Heart left ventricle (tissue), 16 donors: ENCODE data around the gene URB2. TPM values are rescaled to one million over a fixed set of nuclear protein-coding genes. Genes with fewer than 3 reads are reported as not detected.

Experiments used
- ATAC-seq, 4 donors: fragments of 200-7000 bp; cut with Tn5 transposase; one replicate each; pipeline ENCODE4 v1.9.1; 2020 to 2022; ENCODE audit warnings: moderate library complexity in 4 of 4, mild to moderate bottlenecking in 3 of 4, moderate number of reproducible peaks in 1 of 4
- DNase-seq, 5 donors: peaks; one replicate each; pipeline ENCODE4 v3.0.0-alpha.2; 2020
- H3K27ac ChIP-seq, 12 donors: fragments of 200-600 bp; sonication (generic) in 4 of 12; one replicate each; pipeline versions ENCODE4 v1.5.0 to v1.8.0; 2016 to 2022; ENCODE audit warnings: mild to moderate bottlenecking in 2 of 12
- H3K27me3 ChIP-seq, 9 donors: fragments of 200-600 bp; sonication (generic) in 2 of 9; one replicate each; pipeline versions ENCODE4 v1.5.1 to v1.8.0; 2016 to 2022; ENCODE audit warnings: mild to moderate bottlenecking in 3 of 9
- H3K36me3 ChIP-seq, 9 donors: fragments of 200-600 bp; sonication (generic) in 2 of 9; one replicate each; pipeline versions ENCODE4 v1.5.0 to v1.8.0; 2018 to 2022; ENCODE audit warnings: mild to moderate bottlenecking in 2 of 9
- H3K4me1 ChIP-seq, 12 donors: fragments of 200-600 bp; sonication (generic) in 4 of 12; one replicate each; pipeline versions ENCODE4 v1.5.0 to v1.8.0; 2016 to 2022; ENCODE audit warnings: mild to moderate bottlenecking in 3 of 12
- H3K4me3 ChIP-seq, 12 donors: fragments of 200-600 bp; sonication (generic) in 4 of 12; one replicate each; pipeline versions ENCODE4 v1.5.0 to v1.8.0; 2017 to 2022; ENCODE audit warnings: mild to moderate bottlenecking in 9 of 12, moderate library complexity in 4 of 12
- H3K9me3 ChIP-seq, 12 donors: fragments of 200-600 bp; sonication (generic) in 4 of 12; one replicate each; pipeline versions ENCODE4 v1.5.0 to v1.8.0; 2016 to 2022; ENCODE audit warnings: mild to moderate bottlenecking in 1 of 12
- POLR2A ChIP-seq, 2 donors: fragments of 450-650 bp; IDR thresholded peaks; one replicate each; pipeline ENCODE4 v1.6.1; 2017; ENCODE audit warnings: antibody characterized with exemption in 2 of 2, mild to moderate bottlenecking in 2 of 2, moderate library complexity in 2 of 2
- WGBS, 4 donors: extraction: QIAGEN DNeasy Blood & Tissue Kit in 2 of 4; methylation state at CpG; one replicate each; pipeline versions ENCODE4 v1.1.5 to v1.1.7; 2013 to 2018; 5-methylcytosine and 5-hydroxymethylcytosine counted together
- intact Hi-C, 10 donors: fragments of 100-400 bp; cut with DNase I; formaldehyde crosslinking; loops; one replicate each; pipeline versions ENCODE4 v1.11.1 to v1.14.2; 2022
- polyA plus RNA-seq, 2 donors: library from polyadenylated mRNA; stranded (reverse); fragments of 200-250 nt; gene quantifications; one replicate each; pipeline ENCODE4 v1.2.3, GENCODE V29; 2013
- total RNA-seq, 9 donors: library from RNA; depleted of rRNA in 2 of 9; stranded (reverse); fragments of >200 nt in 2 of 9; fragmentation: NEBNext Ultra II Directional in 3 of 9; extraction: Animal tissue kit (Norgen Biotek cat#: 25700) in 3 of 9; gene quantifications; one replicate each; pipeline versions ENCODE4 v1.1.0 to v1.2.4, GENCODE V29; 2016 to 2023
- TF ChIP-seq, protein P1 (sequence below), 12 donors: fragments of 200-600 bp; sonication (generic) in 4 of 12; IDR thresholded peaks; one replicate each; pipeline versions ENCODE4 v1.5.0 to v1.8.0; 2018 to 2022; ENCODE audit warnings: antibody characterized with exemption in 12 of 12, mild to moderate bottlenecking in 5 of 12
- donor health status: ischemic (EF 13 %, LVEDD 7.1; RV severe dilation, severe dysfunction).
- donor health status: healthy with polysubstance abuse.
- donor health status: DM: no; HTN: yes; CAD: no.
- donor health status: DM: no; HTN: no; CAD: no.
- donor health status: ischemic (EF 25% LVEDD 6.9; RV normal size, moderate dysfunction).
- donor health status: ischemic (EF 25% LVEDD 5.7; RV mildly dilated, moderate dysfunction).
- donor health status: healthy.
- donor health status: DM: yes; HTN: yes; CAD: no.
- donor health status: ischemic (EF 35%, LVEDD 5.7; RV mildly dilated, moderate dysfunction).
- donor health status: nonischemic (EF 11% LVEDD 7.7; RV severe dilation, severe dysfunction).
- donor health status: DM: yes; HTN: yes; CAD: no.
- donor health status: PGD.
- donor health status: ischemic (EF 29% LVEDD 5.4; RV normal size, mild dysfunction).
- donor health status: nonischemic (EF 23%, LVEDD 6.1; RV moderate dilation, normal function).

The URB2 gene
- total and polyA plus RNA-seq, 11 donors = 1.4 to 6.7 (median 5.0) TPM

- intact Hi-C loops = loop anchor here in 4 of 10 donors (2.0 kb wide), 2 partner anchors 65 to 115 kb away; partner anchors contain the start of genes ABCB10 (in 3 of the 4) and NUP133 (in 1 of the 4)
- 56 to 89% (median 81%) methylated on average over 1 of the region's 1 CpG for WGBS, 4 donors
- peak overlapping the region in 2 of 12 donors; percentile 96 to 97 for H3K4me3 ChIP-seq
- H3K4me1 ChIP-seq = peaks cover 2 to 68% (median 47%) of the 10 kb centered on the region in 12 donors
- no peak overlapping the region for H3K27ac ChIP-seq
- no peak for DNase-seq
- H3K9me3 ChIP-seq = no peaks in the 10 kb centered on the region
- H3K36me3 ChIP-seq = no peaks in the 10 kb centered on the region
- H3K27me3 ChIP-seq = no peaks in the 10 kb centered on the region
- TF ChIP-seq, protein P1, sequence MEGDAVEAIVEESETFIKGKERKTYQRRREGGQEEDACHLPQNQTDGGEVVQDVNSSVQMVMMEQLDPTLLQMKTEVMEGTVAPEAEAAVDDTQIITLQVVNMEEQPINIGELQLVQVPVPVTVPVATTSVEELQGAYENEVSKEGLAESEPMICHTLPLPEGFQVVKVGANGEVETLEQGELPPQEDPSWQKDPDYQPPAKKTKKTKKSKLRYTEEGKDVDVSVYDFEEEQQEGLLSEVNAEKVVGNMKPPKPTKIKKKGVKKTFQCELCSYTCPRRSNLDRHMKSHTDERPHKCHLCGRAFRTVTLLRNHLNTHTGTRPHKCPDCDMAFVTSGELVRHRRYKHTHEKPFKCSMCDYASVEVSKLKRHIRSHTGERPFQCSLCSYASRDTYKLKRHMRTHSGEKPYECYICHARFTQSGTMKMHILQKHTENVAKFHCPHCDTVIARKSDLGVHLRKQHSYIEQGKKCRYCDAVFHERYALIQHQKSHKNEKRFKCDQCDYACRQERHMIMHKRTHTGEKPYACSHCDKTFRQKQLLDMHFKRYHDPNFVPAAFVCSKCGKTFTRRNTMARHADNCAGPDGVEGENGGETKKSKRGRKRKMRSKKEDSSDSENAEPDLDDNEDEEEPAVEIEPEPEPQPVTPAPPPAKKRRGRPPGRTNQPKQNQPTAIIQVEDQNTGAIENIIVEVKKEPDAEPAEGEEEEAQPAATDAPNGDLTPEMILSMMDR (IDR thresholded peaks at IDR 0.05) = no peak
- no peak for TF ChIP-seq POLR2A (IDR thresholded peaks at IDR 0.05)
- ATAC-seq = no peak
Measured at GRCh38 chr1:229623838-229624237, 2.2 kb upstream of the URB2 start.

DNA sequence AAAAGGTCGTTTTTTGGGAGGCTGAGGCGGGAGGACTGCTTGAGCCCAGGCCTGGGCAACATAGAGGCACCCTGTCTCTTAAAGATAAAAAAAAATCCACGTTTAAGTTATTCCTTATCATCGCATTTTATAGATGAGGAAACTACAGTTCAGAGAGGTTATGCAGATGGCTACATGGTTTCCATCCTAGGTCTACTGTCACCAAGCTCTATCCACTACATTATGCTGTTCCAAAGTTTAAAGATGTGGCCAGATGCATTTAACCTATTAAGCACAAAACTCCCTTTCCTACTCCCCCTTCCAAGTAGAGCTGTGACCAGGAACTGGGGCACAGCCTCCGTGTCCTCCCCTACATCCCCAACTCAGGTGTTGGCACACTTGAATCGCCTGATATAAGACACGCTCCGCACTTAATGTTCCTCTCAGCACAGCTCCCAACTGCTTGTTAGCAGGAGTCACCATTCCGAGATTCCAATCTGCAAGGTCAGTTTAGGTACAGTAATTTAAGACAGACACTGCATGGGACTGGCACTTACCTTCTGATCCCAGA, 1.5 kb upstream of the URB2 start:
- Histone ChIP-seq H3K4me3 (peak overlapping the region in 11 of 12 donors; percentile 82 to 98 (median 94)), H3K9me3 (no peaks in the 10 kb centered on the region), H3K36me3 (no peaks in the 10 kb centered on the region), H3K27ac (peak overlapping the region in 7 of 12 donors; percentile 63 to 96 (median 77)), H3K4me1 (peaks cover 2 to 62% (median 47%) of the 10 kb centered on the region in 12 donors), H3K27me3 (no peaks in the 10 kb centered on the region)
- TF ChIP-seq, protein P1 (IDR thresholded peaks at IDR 0.05) = no peak
- TF ChIP-seq POLR2A (IDR thresholded peaks at IDR 0.05) = no peak
- ATAC-seq (no peak), DNase-seq (no peak)
- intact Hi-C loops = loop anchor here in 5 of 10 donors (1.0 to 2.0 kb wide), 3 partner anchors 66 to 116 kb away; partner anchors contain the start of genes ABCB10 (in 4 of the 5) and NUP133 (in 1 of the 5)
- 41 to 45% (median 43%) methylated on average over 9 of the region's 9 CpGs for WGBS, 4 donors

GRCh38 chr1:229625071-229625914, 754 bp upstream of the URB2 start:
- H3K27me3 ChIP-seq = no peaks in the 10 kb centered on the region
- H3K9me3 ChIP-seq = no peaks in the 10 kb centered on the region
- H3K27ac ChIP-seq = peak overlapping the region; percentile 80 to 97 (median 88)
- H3K4me1 ChIP-seq = peaks cover 2 to 59% (median 44%) of the 10 kb centered on the region in 12 donors
- ATAC-seq = peak; percentile 7 to 44 (median 36)
- intact Hi-C loops = loop anchor here in 5 of 10 donors (1.0 to 2.0 kb wide), 3 partner anchors 66 to 116 kb away; partner anchors contain the start of genes ABCB10 (in 4 of the 5) and NUP133 (in 1 of the 5)
- TF ChIP-seq, protein P1 (IDR thresholded peaks at IDR 0.05) = no peak
- TF ChIP-seq POLR2A (IDR thresholded peaks at IDR 0.05) = no peak
- DNase-seq = peak; percentile 47 to 78 (median 52)
- H3K36me3 ChIP-seq = peaks cover 0 to 7% (median 0%) of the 10 kb centered on the region in 9 donors
- WGBS, 4 donors = 0 to 2% (median 1%) methylated on average over 23 to 86 of the region's 86 CpGs
- peak overlapping the region; percentile 80 to 98 (median 95) for H3K4me3 ChIP-seq
